CD4-positive, alpha-beta T cell treated with Interleukin-1 beta for 1 hour (primary cell): ENCODE data around the gene KCNH1.

Source experiments
- DNase-seq, 2 donors: peaks; one replicate each; pipeline ENCODE4 v3.0.0-alpha.2; 2020 to 2022

The KCNH1 gene

DNA sequence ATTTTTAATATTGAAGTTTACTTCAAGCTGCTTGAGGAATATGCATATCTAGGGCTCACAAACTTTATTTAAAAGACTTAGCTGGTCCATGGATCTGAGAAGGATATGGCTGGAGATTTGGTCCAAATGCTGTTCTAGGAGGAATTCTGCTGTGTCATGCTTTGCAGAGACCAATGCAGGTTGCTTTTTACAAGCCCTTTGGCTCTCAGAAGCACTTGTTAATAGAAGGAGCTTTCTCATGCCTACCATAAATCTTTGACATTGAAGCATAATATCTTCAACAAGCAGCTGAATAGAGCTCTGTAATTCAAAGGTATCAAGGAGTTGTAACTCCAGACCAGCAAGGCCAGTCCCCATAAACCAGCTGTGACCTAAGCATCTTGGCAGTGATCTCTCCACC, 506.2 kb downstream of the KCNH1 start:
- no peak for DNase-seq
